ENCODE measurements around the gene DICER1.
"Not testable (repeated sequence)": the region's sequence is repeated elsewhere in the genome, so short reads cannot be mapped to it uniquely, and the experiment has no call there.

Gene DICER1

DNA sequence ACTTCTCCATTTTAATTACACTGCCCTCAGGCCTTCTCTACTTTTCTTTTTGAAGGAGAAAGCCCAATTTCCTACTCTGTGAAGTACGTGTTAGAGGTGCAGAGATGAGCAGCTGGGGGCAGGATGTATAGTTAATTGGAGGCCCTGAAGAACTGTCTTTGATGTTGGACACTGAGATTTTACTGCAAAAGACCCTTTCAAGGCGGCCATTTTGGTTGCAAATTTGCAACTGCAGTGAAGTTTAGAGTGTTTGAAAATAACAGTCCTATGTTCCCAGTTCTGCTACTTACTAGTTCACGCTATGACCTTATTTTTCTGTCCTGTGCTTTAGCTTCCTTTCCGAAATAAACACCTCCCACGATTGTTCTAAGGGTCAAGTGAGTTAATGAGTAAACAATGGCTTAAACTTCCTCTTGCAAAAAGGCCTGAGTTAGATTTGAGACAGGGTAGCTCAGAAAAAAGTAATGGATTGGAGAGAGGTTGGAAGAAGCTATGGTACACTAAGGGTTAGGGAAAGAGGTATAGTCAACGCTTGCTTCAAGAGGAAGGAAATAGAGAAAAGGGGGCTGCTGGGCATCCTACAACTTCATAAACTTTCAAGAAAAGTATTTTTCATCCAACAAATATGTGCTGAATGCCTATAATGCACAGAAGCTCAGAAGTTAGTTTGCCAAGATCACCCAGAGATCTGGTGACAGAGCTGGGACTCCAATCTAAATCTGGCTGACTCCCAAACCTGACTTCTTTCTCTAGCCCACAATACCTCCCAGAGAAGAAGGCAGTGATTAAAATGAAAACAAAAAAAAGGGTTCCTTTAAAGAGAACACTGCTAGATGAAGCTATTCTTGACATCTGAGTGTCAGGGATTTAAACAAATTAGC lies 26.4 kb upstream of the DICER1 start:
- TF ChIP-seq, protein P1, sequence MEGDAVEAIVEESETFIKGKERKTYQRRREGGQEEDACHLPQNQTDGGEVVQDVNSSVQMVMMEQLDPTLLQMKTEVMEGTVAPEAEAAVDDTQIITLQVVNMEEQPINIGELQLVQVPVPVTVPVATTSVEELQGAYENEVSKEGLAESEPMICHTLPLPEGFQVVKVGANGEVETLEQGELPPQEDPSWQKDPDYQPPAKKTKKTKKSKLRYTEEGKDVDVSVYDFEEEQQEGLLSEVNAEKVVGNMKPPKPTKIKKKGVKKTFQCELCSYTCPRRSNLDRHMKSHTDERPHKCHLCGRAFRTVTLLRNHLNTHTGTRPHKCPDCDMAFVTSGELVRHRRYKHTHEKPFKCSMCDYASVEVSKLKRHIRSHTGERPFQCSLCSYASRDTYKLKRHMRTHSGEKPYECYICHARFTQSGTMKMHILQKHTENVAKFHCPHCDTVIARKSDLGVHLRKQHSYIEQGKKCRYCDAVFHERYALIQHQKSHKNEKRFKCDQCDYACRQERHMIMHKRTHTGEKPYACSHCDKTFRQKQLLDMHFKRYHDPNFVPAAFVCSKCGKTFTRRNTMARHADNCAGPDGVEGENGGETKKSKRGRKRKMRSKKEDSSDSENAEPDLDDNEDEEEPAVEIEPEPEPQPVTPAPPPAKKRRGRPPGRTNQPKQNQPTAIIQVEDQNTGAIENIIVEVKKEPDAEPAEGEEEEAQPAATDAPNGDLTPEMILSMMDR (IDR thresholded peaks at IDR 0.05; ENCODE audit: low read depth, low read length) = no peak
- no peak for DNase-seq (ENCODE audit: extremely low read depth, low read depth)

DNA sequence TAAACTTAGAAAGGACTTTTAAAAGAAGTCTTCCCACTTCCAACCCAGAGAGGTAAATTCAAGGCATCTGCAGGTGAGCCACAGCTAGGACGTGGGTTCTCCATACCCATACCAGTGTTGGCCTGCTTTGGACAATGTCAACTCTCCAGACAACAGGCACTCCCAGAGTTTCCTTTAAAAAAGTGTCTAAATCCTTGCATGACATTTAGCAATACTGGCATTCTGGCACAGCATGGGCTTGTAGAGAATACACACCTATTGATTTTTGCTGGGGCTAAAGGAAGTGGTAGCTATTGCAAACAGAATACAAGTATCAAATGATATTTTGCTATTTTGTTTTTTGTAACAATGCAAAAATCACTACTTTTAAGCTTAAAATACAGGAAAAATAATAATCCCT lies 25.8 kb upstream of the DICER1 start:
- TF ChIP-seq, protein P1 (IDR thresholded peaks at IDR 0.05; ENCODE audit: low read depth, low read length) = no peak
- DNase-seq (ENCODE audit: extremely low read depth, low read depth) = no peak

DNA sequence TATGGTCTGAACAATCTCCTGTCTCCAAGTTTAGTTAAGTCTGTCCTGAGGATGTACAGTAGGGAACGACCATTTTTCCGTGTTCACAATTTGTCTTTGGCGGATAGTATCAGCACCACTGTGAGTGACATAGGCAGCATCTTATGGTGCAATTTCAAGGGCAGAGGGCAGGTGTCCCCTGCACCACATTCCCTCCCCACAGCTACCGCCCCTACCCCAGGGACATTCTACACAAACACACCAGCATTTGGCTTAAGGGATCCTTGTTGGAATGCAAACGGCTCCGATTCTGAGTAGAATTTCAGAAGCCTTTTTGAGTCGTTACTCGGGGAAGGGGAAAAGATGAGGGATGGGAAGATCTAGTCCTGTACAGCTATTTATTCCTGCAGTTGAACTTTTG lies 25.1 kb upstream of the DICER1 start:
- DNase-seq (ENCODE audit: extremely low read depth, low read depth) = no peak
- TF ChIP-seq, protein P1 (IDR thresholded peaks at IDR 0.05; ENCODE audit: low read depth, low read length) = no peak

DNA sequence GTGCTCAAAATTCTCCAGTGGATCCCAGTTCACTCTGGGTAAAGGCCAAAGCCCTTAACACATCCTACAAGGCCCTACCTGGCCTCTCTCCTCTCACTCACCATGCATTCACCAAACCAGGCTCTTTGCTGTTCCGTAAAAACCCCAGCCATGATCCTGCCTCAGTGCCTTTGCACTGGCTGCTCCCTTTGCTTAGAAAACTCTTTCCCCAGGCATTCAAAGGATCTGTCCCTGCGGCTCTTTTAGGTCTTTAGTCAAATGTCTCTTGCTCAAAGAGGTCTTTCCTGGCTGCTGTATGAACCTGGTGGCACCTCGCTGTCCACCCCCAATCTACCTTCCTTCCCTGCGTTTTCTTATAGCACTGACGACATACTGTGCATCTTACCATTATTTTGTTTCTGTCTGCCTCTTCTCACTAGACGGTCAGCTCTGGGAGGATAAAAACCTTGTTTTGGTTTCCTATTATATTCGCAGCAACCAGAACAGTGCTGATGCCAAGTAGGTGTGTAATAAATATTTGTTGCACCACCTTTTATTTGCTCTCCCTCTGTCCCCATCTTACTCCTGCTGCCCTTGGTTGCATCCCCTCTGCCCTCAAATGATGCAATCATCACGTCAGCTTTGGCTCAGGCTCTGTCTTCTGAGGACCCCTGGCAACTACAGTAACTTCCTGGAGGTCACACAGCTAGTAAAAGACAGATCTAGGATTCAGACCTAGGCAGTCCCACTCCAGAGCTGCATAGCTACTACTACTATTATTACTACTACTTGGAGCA lies 23.8 kb upstream of the DICER1 start:
- no peak for DNase-seq (ENCODE audit: extremely low read depth, low read depth)
- TF ChIP-seq, protein P1 (IDR thresholded peaks at IDR 0.05; ENCODE audit: low read depth, low read length) = no peak

DNA sequence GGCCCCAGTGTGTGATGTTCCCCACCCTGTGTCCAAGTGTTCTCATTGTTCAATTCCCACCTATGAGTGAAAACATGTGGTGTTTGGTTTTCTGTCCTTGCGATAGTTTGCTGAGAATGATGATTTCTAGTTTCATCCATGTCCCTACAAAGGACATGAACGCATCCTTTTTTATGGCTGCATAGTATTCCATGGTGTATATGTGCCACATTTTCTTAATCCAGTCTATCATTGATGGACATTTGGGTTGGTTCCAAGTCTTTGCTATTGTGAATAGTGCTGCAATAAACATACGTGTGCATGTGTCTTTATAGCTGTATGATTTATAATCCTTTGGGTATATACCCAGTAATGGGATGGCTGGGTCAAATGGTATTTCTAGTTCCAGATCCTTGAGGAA lies 18.3 kb upstream of the DICER1 start:
- DNase-seq (ENCODE audit: extremely low read depth, low read depth) = not testable (repeated sequence)

DNA sequence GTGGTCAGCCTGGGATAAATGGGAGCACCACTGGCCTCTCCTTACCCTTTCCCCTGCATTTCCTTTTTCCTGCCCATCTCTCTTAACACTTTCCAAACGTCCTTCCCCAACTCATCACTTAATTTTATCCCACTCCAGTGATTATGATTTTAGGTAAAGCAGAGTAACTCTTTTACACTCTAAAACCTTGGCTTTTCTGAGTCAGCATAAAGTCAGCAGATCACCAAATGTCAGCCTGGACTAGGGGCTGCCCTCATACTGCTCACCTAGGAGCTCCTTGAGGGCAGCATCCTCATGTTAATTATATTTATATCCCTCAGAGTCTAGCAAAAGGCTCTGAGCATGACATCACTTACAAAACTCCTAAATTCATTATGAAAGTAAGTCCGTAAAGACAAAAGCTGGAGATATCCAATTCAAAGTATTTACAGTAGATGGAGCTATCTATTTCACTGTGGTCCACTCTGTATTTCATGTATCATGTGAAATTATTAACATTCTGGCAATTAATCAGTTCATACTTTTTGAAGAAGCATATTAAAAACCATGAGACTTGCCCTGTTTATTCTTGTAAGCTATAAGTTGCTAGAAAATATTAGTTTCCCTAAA lies 17.0 kb upstream of the DICER1 start:
- TF ChIP-seq, protein P1 (IDR thresholded peaks at IDR 0.05; ENCODE audit: low read depth, low read length) = no peak; the same call in 1 of the 2 replicates
- no peak for DNase-seq (ENCODE audit: extremely low read depth, low read depth)

DNA sequence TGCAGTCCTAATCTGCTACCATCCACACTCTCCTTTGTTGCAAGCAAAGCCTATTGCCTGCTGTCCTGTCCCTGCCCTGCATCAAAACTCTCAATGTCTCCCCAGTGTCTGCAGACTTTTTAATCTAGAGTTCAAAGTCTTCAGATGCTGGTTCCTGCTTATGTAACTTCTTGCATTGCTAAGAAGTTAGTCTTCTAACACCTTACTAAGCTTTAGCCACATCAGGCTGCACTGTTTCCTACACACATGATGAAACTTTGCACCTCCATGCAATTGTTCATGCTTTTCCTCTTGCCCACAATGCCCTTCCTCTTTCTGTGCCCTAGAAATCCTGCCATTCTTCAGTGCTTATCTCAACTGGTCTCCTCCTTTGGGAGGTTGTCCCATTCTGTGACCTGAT lies 16.2 kb upstream of the DICER1 start:
- TF ChIP-seq, protein P1 (IDR thresholded peaks at IDR 0.05; ENCODE audit: low read depth, low read length) = no peak
- DNase-seq (ENCODE audit: extremely low read depth, low read depth) = no peak

Measured in AG09319 (cell line).